ENCODE measurements around the gene C16orf95. TPM values are rescaled to one million over a fixed set of nuclear protein-coding genes. Genes with fewer than 3 reads are reported as not detected.

C16orf95 gene
- polyA plus RNA-seq, 2 of the 4 experiments (the other 2 are of a cell fraction) = 3.5 to 6.3 TPM

GRCh38 chr16:87297918-87298631 lies 19.1 kb downstream of the C16orf95 start:
- H3K4me1 ChIP-seq = no peaks in the 10 kb centered on the region
- ChIA-PET CTCF (interaction anchor here (0.9 to 2.3 kb wide), 16 partner anchors 8 to 734 kb away, joined by 3 to 12 read pairs (median 4); no protein-coding TSS in a partner anchor), POLR2A (no interaction called here)
- no peak overlapping the region for H3K4me3 ChIP-seq
- TF ChIP-seq, protein P1, sequence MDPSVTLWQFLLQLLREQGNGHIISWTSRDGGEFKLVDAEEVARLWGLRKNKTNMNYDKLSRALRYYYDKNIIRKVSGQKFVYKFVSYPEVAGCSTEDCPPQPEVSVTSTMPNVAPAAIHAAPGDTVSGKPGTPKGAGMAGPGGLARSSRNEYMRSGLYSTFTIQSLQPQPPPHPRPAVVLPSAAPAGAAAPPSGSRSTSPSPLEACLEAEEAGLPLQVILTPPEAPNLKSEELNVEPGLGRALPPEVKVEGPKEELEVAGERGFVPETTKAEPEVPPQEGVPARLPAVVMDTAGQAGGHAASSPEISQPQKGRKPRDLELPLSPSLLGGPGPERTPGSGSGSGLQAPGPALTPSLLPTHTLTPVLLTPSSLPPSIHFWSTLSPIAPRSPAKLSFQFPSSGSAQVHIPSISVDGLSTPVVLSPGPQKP (IDR thresholded peaks at IDR 0.05; ENCODE audit: low read depth, low read length) = no peak
- TF ChIP-seq, protein P2, sequence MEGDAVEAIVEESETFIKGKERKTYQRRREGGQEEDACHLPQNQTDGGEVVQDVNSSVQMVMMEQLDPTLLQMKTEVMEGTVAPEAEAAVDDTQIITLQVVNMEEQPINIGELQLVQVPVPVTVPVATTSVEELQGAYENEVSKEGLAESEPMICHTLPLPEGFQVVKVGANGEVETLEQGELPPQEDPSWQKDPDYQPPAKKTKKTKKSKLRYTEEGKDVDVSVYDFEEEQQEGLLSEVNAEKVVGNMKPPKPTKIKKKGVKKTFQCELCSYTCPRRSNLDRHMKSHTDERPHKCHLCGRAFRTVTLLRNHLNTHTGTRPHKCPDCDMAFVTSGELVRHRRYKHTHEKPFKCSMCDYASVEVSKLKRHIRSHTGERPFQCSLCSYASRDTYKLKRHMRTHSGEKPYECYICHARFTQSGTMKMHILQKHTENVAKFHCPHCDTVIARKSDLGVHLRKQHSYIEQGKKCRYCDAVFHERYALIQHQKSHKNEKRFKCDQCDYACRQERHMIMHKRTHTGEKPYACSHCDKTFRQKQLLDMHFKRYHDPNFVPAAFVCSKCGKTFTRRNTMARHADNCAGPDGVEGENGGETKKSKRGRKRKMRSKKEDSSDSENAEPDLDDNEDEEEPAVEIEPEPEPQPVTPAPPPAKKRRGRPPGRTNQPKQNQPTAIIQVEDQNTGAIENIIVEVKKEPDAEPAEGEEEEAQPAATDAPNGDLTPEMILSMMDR (IDR thresholded peaks at IDR 0.05) = peak; percentile 60
- TF ChIP-seq RAD21 (conservative IDR thresholded peaks at IDR 0.05 in 1 of 2, IDR thresholded peaks at IDR 0.05 in 1 of 2) = peak; percentile 36 to 50
- no peak for TF ChIP-seq EHMT2 (IDR thresholded peaks at IDR 0.05; ENCODE audit: low read depth)
- TF ChIP-seq SMC3 (IDR thresholded peaks at IDR 0.05) = peak; percentile 41; the same call in 1 of the 3 replicates
- H3K27ac ChIP-seq = no peak overlapping the region
- no peak for FAIRE-seq
- no peak overlapping the region for H3K4me2 ChIP-seq
- no peaks in the 10 kb centered on the region for H3K9me3 ChIP-seq
- ATAC-seq = peak; percentile 46 to 86; a peak in 4 of 6 replicates
- DNase-seq (ENCODE audit: low read depth in 1 of 2, low spot score in 1 of 2) = peak in 1 of 2 experiments; percentile 68
- WGBS (ENCODE audit: missing lambda C conversion rate) = 51% methylated on average over 13 of the region's 15 CpGs

- H3K4me3 ChIP-seq = no peak overlapping the region
- no peaks in the 10 kb centered on the region for H3K4me1 ChIP-seq
- TF ChIP-seq CHD2 (IDR thresholded peaks at IDR 0.05; ENCODE audit: low read length, partially characterized antibody) (no peak), NR3C1 (IDR thresholded peaks at IDR 0.05) (no peak), PHF8 (IDR thresholded peaks at IDR 0.05; ENCODE audit: borderline replicate concordance, low read depth) (no peak), TFCP2L1 (CRISPR knock-in tag; IDR thresholded peaks at IDR 0.05) (no peak)
- 100% methylated on average over 1 of the region's 5 CpGs for WGBS (ENCODE audit: missing lambda C conversion rate)
- no peak overlapping the region for H3K4me2 ChIP-seq
- ChIA-PET POLR2A (no interaction called here), CTCF (interaction anchor here (0.9 to 2.3 kb wide), 18 partner anchors 8 to 733 kb away, joined by 3 to 12 read pairs (median 4); no protein-coding TSS in a partner anchor)
- no peaks in the 10 kb centered on the region for H3K9me3 ChIP-seq
- peak; percentile 12 to 18; a peak in 2 of 6 replicates for ATAC-seq
- DNase-seq (ENCODE audit: low read depth in 1 of 2, low spot score in 1 of 2) = no peak
- no peak for FAIRE-seq
- H3K27ac ChIP-seq = no peak overlapping the region
These were observed 19.8 kb downstream of the C16orf95 start for GRCh38 chr16:87297407-87297806.

GRCh38 chr16:87295661-87296531 lies 21.3 kb downstream of the C16orf95 start:
- Histone ChIP-seq H3K4me3 (no peak overlapping the region), H3K4me1 (no peaks in the 10 kb centered on the region), H3K27ac (no peak overlapping the region), H3K4me2 (no peak overlapping the region), H3K9me3 (0 out of 3 replicates have a peak, but pooled peaks cover 8% of the 10 kb centered on the region)
- ATAC-seq = no peak
- DNase-seq (ENCODE audit: low read depth in 1 of 2, low spot score in 1 of 2) = no peak
- FAIRE-seq = no peak
- ChIA-PET POLR2A (no interaction called here), CTCF (interaction anchor here (0.5 to 5.9 kb wide), 8 partner anchors 11 to 1498 kb away, joined by 3 to 46 read pairs (median 4); no protein-coding TSS in a partner anchor)
- WGBS (ENCODE audit: missing lambda C conversion rate) = 84% methylated on average over 20 of the region's 20 CpGs
- TF ChIP-seq ATOH8 (CRISPR knock-in tag; IDR thresholded peaks at IDR 0.05; ENCODE audit: low read depth) = no peak

DNA sequence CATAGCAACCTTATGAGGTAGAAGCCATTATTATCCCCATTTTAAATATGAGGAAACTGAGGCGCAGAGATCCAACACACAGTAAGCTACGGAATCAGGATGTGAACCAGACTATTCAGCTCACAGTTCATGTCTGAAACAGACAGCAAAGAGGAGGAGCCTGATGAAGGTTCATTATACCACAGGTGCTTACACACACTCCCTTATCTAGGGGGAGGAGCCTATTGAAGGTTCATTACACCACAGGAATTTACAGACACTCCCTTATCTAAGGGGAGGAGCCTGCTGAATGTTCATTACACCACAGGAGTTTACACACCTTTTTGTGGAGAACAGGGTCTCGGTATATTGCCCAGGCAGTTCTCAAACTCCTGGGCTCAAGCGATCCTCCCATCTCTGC lies 21.9 kb downstream of the C16orf95 start:
- POLR2A ChIA-PET = no interaction called here
- peak in 1 of 2 experiments; percentile 58; a peak in 3 of 6 replicates for ATAC-seq
- Histone ChIP-seq H3K4me2 (no peak overlapping the region), H3K9me3 (0 out of 3 replicates have a peak, but pooled peaks cover 8% of the 10 kb centered on the region), H3K27ac (no peak overlapping the region), H3K4me1 (no peaks in the 10 kb centered on the region), H3K4me3 (no peak overlapping the region)
- CTCF ChIA-PET = interaction anchor here (0.7 to 5.9 kb wide), 5 partner anchors 10 to 105 kb away, joined by 3 to 46 read pairs (median 4); no protein-coding TSS in a partner anchor
- TF ChIP-seq CHD4 (IDR thresholded peaks at IDR 0.05; ENCODE audit: borderline replicate concordance) = no peak
- FAIRE-seq = no peak
- peak in 1 of 2 experiments; percentile 44 for DNase-seq (ENCODE audit: low read depth in 1 of 2, low spot score in 1 of 2)
- WGBS (ENCODE audit: missing lambda C conversion rate) = 88% methylated on average over 4 of the region's 4 CpGs

Measured in A549 (cell line).